HG03439 (cell line): ENCODE results near the gene ZNF446.
A peak's percentile ranks its signal among the peaks of the same experiment; 100 is the strongest.
"Not testable (repeated sequence)": the region's sequence is repeated elsewhere in the genome, so short reads cannot be mapped to it uniquely, and the experiment has no call there.

Experiments used
- ATAC-seq: cut with Tn5 transposase; IDR thresholded peaks from one replicate; pipeline ENCODE4 v1.9.1; 2021; ENCODE audit warnings: mild to moderate bottlenecking, moderate library complexity; ENCODE audit not compliant: unreplicated experiment

ZNF446 gene

GRCh38 chr19:58469241-58470013 lies 6.7 kb upstream of the ZNF446 start:
- no peak for ATAC-seq

GRCh38 chr19:58470837-58471543 lies 5.2 kb upstream of the ZNF446 start:
- ATAC-seq = not testable (repeated sequence)

- no peak for ATAC-seq
These were observed 4.4 kb upstream of the ZNF446 start for GRCh38 chr19:58471736-58472135.

- no peak for ATAC-seq
These were observed 2.4 kb upstream of the ZNF446 start for GRCh38 chr19:58473775-58474174.

GRCh38 chr19:58474291-58474996 lies 1.7 kb upstream of the ZNF446 start:
- ATAC-seq = no peak

GRCh38 chr19:58474997-58475713 lies 997 bp upstream of the ZNF446 start:
- peak; percentile 5 for ATAC-seq

- no peak for ATAC-seq
These were observed 405 bp downstream of the ZNF446 start for GRCh38 chr19:58476498-58477015.

- ATAC-seq = no peak
These were observed 978 bp downstream of the ZNF446 start for GRCh38 chr19:58477130-58477529.

GRCh38 chr19:58477871-58478270 lies 1.7 kb downstream of the ZNF446 start:
- ATAC-seq = no peak

- ATAC-seq = no peak
These were observed 3.2 kb downstream of the ZNF446 start for GRCh38 chr19:58479303-58479702.

GRCh38 chr19:58479736-58480480 lies 3.8 kb downstream of the ZNF446 start:
- ATAC-seq = no peak

GRCh38 chr19:58480481-58480830 lies 4.3 kb downstream of the ZNF446 start:
- no peak for ATAC-seq

GRCh38 chr19:58480831-58481230 lies 4.7 kb downstream of the ZNF446 start:
- ATAC-seq = no peak

GRCh38 chr19:58482372-58482771 lies 6.2 kb downstream of the ZNF446 start:
- no peak for ATAC-seq

- ATAC-seq = no peak
These were observed 7.6 kb downstream of the ZNF446 start for GRCh38 chr19:58483776-58484175.

- not testable (repeated sequence) for ATAC-seq
These were observed 8.2 kb downstream of the ZNF446 start for GRCh38 chr19:58484349-58484748.

GRCh38 chr19:58491393-58491792 lies 15.2 kb downstream of the ZNF446 start:
- no peak for ATAC-seq

- ATAC-seq = no peak
These were observed 16.1 kb downstream of the ZNF446 start for GRCh38 chr19:58492265-58492664.

GRCh38 chr19:58497634-58498170 lies 21.6 kb downstream of the ZNF446 start:
- ATAC-seq = no peak
